Nephron (organoid): ENCODE results near the gene PRDM9.
"Not testable (repeated sequence)": the region's sequence is repeated elsewhere in the genome, so short reads cannot be mapped to it uniquely, and the experiment has no call there.

ENCODE experiments used
- H3K27ac Mint-ChIP-seq, 3 experiments: 2 replicates each; pipeline ENCODE4 v1.8.0; 2020; ENCODE audit warnings: mixed read lengths in 3 of 3, mild to moderate bottlenecking in 2 of 3, moderate library complexity in 1 of 3
- H3K27me3 Mint-ChIP-seq: 2 replicates; pipeline ENCODE4 v1.8.0; 2021; ENCODE audit warnings: low read depth, mild to moderate bottlenecking, moderate library complexity, mixed read lengths
- H3K36me3 Mint-ChIP-seq: 2 replicates; pipeline ENCODE4 v1.8.0; 2020; ENCODE audit warnings: low read depth, mixed read lengths
- H3K4me1 Mint-ChIP-seq: 2 replicates; pipeline ENCODE4 v1.8.0; 2020; ENCODE audit warnings: mixed read lengths
- H3K4me3 Mint-ChIP-seq, 3 experiments: 2 replicates each; pipeline ENCODE4 v1.8.0; 2020; ENCODE audit warnings: mild to moderate bottlenecking in 3 of 3, mixed read lengths in 3 of 3, moderate library complexity in 2 of 3
- H3K9me3 Mint-ChIP-seq: 2 replicates; pipeline ENCODE4 v1.8.0; 2020; ENCODE audit warnings: mixed read lengths
- TF ChIP-seq, protein P1 (sequence below), 3 experiments: fragments of 200-600 bp; sonication (generic); IDR thresholded peaks; one replicate each; pipeline ENCODE4 v1.5.0; 2021; ENCODE audit warnings: antibody characterized with exemption in 3 of 3; ENCODE audit not compliant: unreplicated experiment in 3 of 3

The PRDM9 gene

GRCh38 chr5:23473915-23474314 lies 33.5 kb upstream of the PRDM9 start:
- no peaks in the 10 kb centered on the region for H3K27me3 Mint-ChIP-seq
- H3K27ac Mint-ChIP-seq = no peak overlapping the region
- no peaks in the 10 kb centered on the region for H3K9me3 Mint-ChIP-seq
- H3K4me1 Mint-ChIP-seq = no peaks in the 10 kb centered on the region
- no peaks in the 10 kb centered on the region for H3K36me3 Mint-ChIP-seq
- TF ChIP-seq, protein P1, sequence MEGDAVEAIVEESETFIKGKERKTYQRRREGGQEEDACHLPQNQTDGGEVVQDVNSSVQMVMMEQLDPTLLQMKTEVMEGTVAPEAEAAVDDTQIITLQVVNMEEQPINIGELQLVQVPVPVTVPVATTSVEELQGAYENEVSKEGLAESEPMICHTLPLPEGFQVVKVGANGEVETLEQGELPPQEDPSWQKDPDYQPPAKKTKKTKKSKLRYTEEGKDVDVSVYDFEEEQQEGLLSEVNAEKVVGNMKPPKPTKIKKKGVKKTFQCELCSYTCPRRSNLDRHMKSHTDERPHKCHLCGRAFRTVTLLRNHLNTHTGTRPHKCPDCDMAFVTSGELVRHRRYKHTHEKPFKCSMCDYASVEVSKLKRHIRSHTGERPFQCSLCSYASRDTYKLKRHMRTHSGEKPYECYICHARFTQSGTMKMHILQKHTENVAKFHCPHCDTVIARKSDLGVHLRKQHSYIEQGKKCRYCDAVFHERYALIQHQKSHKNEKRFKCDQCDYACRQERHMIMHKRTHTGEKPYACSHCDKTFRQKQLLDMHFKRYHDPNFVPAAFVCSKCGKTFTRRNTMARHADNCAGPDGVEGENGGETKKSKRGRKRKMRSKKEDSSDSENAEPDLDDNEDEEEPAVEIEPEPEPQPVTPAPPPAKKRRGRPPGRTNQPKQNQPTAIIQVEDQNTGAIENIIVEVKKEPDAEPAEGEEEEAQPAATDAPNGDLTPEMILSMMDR (IDR thresholded peaks at IDR 0.05; ENCODE audit: unreplicated experiment in 3 of 3) = no peak
- no peak overlapping the region for H3K4me3 Mint-ChIP-seq

DNA sequence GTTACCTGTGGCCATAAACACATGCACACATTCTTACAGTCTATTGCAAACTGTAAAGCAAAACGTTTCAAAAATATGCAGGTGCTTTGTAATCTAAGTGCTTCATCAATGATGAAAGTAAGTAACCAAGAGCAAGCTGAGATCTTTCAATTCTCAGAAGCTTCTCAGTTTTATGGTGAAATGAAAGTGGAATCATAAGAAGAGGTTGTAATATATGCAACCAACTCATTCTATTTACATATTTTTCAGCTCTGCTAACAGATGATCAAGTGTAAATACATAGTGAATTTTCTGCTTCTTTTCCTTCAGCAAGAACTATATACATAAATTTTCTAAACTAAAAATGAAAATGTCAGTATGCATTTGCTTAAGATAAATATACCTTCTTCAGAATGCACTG lies 33.1 kb upstream of the PRDM9 start:
- H3K36me3 Mint-ChIP-seq = no peaks in the 10 kb centered on the region
- H3K27me3 Mint-ChIP-seq = no peaks in the 10 kb centered on the region
- H3K4me1 Mint-ChIP-seq = no peaks in the 10 kb centered on the region
- H3K4me3 Mint-ChIP-seq = no peak overlapping the region
- no peak overlapping the region for H3K27ac Mint-ChIP-seq
- no peaks in the 10 kb centered on the region for H3K9me3 Mint-ChIP-seq
- TF ChIP-seq, protein P1 (IDR thresholded peaks at IDR 0.05; ENCODE audit: unreplicated experiment in 3 of 3) = no peak

DNA sequence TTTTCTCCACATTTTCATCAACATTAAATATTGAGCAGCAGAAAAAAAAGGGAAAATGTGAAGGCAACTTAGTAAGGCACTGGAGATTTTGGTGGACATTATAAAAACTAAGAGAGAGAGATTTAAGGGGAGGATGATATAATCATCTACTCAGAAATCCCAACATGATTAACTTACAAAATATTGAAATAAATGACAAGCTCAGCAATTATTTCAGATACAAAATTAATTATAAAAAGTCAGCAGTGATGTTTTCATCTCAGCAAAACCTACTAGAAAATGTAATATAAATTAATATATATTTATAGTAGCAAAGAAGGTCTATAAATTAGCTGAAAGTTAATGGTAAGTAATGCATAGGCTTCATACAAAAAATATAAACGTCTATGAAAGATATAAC lies 30.8 kb upstream of the PRDM9 start:
- TF ChIP-seq, protein P1 (IDR thresholded peaks at IDR 0.05; ENCODE audit: unreplicated experiment in 3 of 3) = no peak
- Mint-ChIP-seq H3K4me3 (no peak overlapping the region), H3K4me1 (no peaks in the 10 kb centered on the region), H3K27me3 (no peaks in the 10 kb centered on the region), H3K36me3 (no peaks in the 10 kb centered on the region), H3K27ac (no peak overlapping the region), H3K9me3 (no peaks in the 10 kb centered on the region)

- Mint-ChIP-seq H3K27me3 (no peaks in the 10 kb centered on the region), H3K4me1 (no peaks in the 10 kb centered on the region), H3K4me3 (no peak overlapping the region), H3K36me3 (no peaks in the 10 kb centered on the region), H3K9me3 (peaks cover 7% of the 10 kb centered on the region), H3K27ac (no peak overlapping the region)
- TF ChIP-seq, protein P1 (IDR thresholded peaks at IDR 0.05; ENCODE audit: unreplicated experiment in 3 of 3) = no peak
Observed at GRCh38 chr5:23482642-23483041, 24.8 kb upstream of the PRDM9 start.

- Mint-ChIP-seq H3K27ac (no peak overlapping the region), H3K4me3 (no peak overlapping the region), H3K4me1 (no peaks in the 10 kb centered on the region)
Observed at GRCh38 chr5:23483090-23483489, 24.3 kb upstream of the PRDM9 start.

DNA sequence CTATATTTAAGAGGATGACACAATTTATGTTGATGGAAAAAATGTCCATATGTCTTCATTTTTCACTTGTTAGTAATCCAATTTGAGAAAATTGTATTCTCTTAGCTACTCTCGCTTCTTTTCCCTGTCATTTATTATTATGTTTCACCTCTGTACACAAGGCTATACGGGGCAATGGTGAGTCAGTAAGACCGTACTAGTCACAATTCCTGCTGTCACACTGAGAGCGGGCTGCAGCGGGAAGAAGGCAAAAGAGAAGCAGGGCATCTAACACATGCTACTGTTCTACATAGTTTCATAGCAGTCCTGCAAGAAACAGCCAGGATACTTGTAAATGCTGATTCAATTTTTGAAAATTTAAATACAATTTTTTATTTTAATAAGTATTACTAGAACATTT lies 23.3 kb upstream of the PRDM9 start:
- no peaks in the 10 kb centered on the region for H3K4me1 Mint-ChIP-seq
- peaks cover 13% of the 10 kb centered on the region for H3K9me3 Mint-ChIP-seq
- H3K4me3 Mint-ChIP-seq = no peak overlapping the region
- TF ChIP-seq, protein P1 (IDR thresholded peaks at IDR 0.05; ENCODE audit: unreplicated experiment in 3 of 3) = no peak
- H3K27ac Mint-ChIP-seq = no peak overlapping the region
- no peaks in the 10 kb centered on the region for H3K36me3 Mint-ChIP-seq
- no peaks in the 10 kb centered on the region for H3K27me3 Mint-ChIP-seq

More at GRCh38 chr5:23483090-23483489, 24.3 kb upstream of the PRDM9 start:
- Mint-ChIP-seq H3K36me3 (no peaks in the 10 kb centered on the region), H3K27me3 (no peaks in the 10 kb centered on the region), H3K9me3 (peaks cover 9% of the 10 kb centered on the region)
- TF ChIP-seq, protein P1 (IDR thresholded peaks at IDR 0.05; ENCODE audit: unreplicated experiment in 3 of 3) = no peak

GRCh38 chr5:23486227-23486626 lies 21.2 kb upstream of the PRDM9 start:
- not testable (repeated sequence) for H3K36me3 Mint-ChIP-seq, H3K27ac Mint-ChIP-seq, H3K4me1 Mint-ChIP-seq, H3K4me3 Mint-ChIP-seq, H3K27me3 Mint-ChIP-seq
- peaks cover 13% of the 10 kb centered on the region for H3K9me3 Mint-ChIP-seq
